GM12874 (cell line): ENCODE data around the gene SAMD13.

ENCODE experiments used
- CTCF ChIP-seq: IDR thresholded peaks from 2 replicates; pipeline ENCODE4 v1.5.1; 2011; ENCODE audit warnings: low read depth, mild to moderate bottlenecking, control low read depth, low read length, moderate library complexity; ENCODE audit not compliant: insufficient read depth

SAMD13 gene

GRCh38 chr1:84319662-84320061 is 18.2 kb downstream of the SAMD13 start:
- no peak for TF ChIP-seq CTCF

- no peak for TF ChIP-seq CTCF
These were observed 26.3 kb downstream of the SAMD13 start for GRCh38 chr1:84327830-84328229.

GRCh38 chr1:84330125-84330984 is 28.8 kb downstream of the SAMD13 start:
- no peak for TF ChIP-seq CTCF

GRCh38 chr1:84339503-84339902 is 38.0 kb downstream of the SAMD13 start:
- no peak for TF ChIP-seq CTCF

GRCh38 chr1:84344286-84344685 is 42.8 kb downstream of the SAMD13 start:
- TF ChIP-seq CTCF: no peak

- no peak for TF ChIP-seq CTCF
These were observed 43.7 kb downstream of the SAMD13 start for GRCh38 chr1:84345220-84345619.

GRCh38 chr1:84347271-84347931 is 45.9 kb downstream of the SAMD13 start:
- no peak for TF ChIP-seq CTCF
